AG04449 (cell line): ENCODE measurements around the gene CRELD2.

Source experiments
- CTCF ChIA-PET: fragments of 350-600 bp; formaldehyde crosslinking; extraction: SDS; loops from one replicate; lab custom pipeline; 2021; ENCODE audit warnings: antibody characterized with exemption; lab: Yijun Ruan, JAX
- POLR2A ChIA-PET: fragments of 400-600, 350-600 bp; formaldehyde crosslinking; extraction: SDS; loops from one replicate; lab custom pipeline; 2020; ENCODE audit warnings: antibody characterized with exemption, inconsistent platforms; lab: Yijun Ruan, JAX
- DNase-seq: peaks from one replicate; pipeline ENCODE4 v3.0.0-alpha.2; 2010; ENCODE audit warnings: low read depth, low spot score
- H3K4me3 ChIP-seq: 2 replicates; pipeline ENCODE4 v1.5.1; 2011; ENCODE audit warnings: low read depth, mild to moderate bottlenecking, control low read depth, low read length
- TF ChIP-seq, protein P1 (sequence below): IDR thresholded peaks from one replicate; pipeline ENCODE4 v1.5.1; 2011; ENCODE audit warnings: mild to moderate bottlenecking, moderate library complexity, low read length, control low read depth, inconsistent platforms; ENCODE audit not compliant: insufficient read depth; ENCODE audit errors: missing control alignments

The CRELD2 gene

DNA sequence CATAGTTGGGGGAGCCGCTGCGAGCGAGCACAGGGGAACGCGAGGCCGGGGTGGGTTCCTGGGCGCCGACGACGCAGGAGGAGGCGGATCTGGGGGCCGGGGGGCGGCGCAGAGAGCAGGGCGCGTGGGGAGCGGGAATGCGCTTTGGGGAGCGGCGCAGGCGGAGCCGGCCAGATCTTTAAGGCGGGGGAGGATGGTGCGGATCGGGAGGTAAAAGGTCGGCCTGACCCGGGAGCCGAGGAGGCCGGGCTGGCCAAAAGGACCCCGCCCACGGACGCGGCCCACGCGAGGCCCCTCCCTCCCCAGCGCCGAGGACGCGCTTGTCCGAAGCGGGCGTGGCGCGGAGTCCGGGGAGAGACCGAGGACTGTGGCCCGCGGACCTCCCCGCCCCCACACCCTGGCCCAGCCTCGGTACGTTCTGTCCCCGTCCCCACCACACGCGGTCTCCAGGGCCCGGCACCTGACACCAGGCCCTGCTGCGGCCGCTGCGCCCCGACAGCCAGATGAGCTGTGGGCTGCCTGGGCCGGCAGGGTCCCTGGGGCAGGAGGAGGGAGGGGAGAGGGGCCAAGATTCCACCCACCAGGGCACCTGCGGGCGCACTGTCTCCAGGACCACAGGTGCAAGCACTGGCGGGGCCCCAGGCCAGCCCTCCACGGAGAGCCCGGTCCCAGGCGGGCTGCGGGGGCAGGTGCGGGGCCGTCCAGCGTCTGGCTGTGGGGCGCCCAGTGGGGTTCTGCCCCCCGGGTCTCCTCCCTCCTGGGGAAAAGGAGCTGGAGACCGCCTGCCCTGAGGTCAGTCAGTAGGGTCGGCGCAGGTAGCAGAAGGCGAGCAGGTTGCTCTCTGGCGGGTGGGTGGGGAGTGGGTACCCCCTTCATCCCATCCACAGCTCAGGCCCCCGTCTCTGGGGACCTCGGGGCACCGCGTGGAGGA is 53.1 kb downstream of the CRELD2 start:
- POLR2A ChIA-PET = interaction anchor here (0.9 to 1.5 kb wide), 5 partner anchors 9 to 36 kb away, joined by 3 to 7 read pairs (median 5); partner anchors contain the start of gene PIM3
- CTCF ChIA-PET = interaction anchor here (1.0 to 1.2 kb wide), 2 partner anchors 8 to 38 kb away, joined by 3 read pairs; no protein-coding TSS in a partner anchor
- no peak for DNase-seq
- H3K4me3 ChIP-seq = peak overlapping the region; percentile 55
- TF ChIP-seq, protein P1, sequence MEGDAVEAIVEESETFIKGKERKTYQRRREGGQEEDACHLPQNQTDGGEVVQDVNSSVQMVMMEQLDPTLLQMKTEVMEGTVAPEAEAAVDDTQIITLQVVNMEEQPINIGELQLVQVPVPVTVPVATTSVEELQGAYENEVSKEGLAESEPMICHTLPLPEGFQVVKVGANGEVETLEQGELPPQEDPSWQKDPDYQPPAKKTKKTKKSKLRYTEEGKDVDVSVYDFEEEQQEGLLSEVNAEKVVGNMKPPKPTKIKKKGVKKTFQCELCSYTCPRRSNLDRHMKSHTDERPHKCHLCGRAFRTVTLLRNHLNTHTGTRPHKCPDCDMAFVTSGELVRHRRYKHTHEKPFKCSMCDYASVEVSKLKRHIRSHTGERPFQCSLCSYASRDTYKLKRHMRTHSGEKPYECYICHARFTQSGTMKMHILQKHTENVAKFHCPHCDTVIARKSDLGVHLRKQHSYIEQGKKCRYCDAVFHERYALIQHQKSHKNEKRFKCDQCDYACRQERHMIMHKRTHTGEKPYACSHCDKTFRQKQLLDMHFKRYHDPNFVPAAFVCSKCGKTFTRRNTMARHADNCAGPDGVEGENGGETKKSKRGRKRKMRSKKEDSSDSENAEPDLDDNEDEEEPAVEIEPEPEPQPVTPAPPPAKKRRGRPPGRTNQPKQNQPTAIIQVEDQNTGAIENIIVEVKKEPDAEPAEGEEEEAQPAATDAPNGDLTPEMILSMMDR = no peak

DNA sequence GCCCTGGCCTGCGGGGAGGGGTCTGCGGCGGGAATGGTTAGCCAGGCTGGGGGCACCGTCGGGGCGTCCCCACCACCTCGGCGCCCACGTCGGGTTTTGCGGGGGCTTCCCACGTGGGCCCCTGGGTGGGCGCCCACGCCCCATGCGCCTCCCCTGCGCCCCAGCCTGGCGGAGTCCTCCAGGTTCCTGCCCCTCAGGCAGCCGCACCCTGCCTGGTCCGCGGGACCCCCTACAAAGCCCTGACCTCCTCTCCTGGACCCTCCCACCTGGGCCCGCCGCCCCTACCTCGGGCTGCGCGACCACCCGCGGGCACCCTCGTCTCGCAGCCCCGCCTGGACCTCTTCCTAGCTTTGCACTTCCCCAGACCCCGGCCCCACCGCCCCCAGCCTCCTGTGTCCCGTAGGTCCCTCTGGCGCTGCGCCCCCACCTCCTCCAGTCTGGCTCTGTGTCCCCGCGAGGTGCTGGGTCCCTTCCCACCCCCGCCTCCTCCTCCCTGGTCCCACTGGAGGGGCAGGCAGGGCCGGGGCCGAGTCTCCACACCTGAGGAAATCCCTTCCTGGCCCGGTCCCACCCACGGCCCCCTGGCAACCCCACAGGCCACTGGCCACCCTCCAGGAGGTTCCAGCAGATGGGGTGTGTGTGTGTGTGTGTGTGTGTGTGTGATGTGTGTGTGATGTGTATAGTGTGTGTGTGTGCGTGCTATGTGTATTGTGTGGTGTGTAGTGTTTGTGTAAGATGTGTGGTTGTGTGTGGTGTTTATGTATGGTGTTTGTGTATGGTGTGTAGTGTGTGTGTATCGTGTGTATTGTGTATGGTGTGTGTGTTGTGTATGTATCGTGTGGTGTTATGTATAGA is 54.0 kb downstream of the CRELD2 start:
- TF ChIP-seq, protein P1 = no peak
- no peak for DNase-seq
- POLR2A ChIA-PET = no interaction called here
- CTCF ChIA-PET = interaction anchor here (1.2 kb wide), 1 partner anchor 8 kb away, joined by 3 read pairs; no protein-coding TSS in a partner anchor
- H3K4me3 ChIP-seq = no peak overlapping the region

DNA sequence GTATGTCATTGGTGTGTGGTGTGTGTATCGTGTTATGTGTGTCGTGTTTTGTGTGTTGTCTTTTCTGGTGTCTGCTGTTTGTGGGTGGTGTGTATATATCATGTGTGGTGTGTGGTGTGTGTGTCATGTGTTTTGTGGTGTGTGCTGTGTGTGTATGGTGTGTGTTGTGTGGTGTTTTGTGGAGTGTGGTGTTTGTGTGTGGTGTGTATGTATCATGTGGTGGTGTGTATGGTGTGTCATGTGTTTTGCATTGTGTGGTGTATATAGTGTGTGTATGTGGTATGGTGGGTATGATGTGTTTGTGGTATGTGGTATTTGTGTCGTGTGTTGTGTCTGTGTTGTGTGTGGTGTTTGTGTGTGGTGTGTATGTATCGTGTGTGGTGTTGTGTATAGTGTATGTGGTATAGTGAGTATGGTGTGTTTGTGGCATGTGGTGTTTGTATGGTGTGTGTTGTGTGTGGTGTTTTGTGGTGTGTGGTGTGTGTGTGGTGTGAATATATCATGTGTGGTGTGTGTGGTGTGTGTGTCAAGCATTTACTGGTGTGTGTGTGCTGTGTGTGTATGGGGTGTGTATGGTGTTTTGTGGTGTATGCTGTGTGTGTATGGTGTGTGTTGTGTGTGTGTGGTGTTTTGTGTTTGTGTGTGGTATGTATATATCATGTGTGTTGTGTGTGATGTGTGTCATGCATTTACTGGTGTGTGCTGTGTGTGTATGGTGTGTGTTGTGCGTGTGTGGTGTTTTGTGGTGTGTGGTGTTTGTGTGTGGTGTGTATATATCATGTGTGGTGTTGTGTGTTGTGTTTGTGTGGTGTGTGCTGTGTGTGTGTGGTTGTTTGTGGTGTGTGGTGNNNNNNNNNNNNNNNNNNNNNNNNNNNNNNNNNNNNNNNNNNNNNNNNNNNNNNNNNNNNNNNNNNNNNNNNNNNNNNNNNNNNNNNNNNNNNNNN is 54.9 kb downstream of the CRELD2 start:
- TF ChIP-seq, protein P1 = no peak
- ChIA-PET CTCF (no interaction called here), POLR2A (no interaction called here)
- no peak overlapping the region for H3K4me3 ChIP-seq
- no peak for DNase-seq

DNA sequence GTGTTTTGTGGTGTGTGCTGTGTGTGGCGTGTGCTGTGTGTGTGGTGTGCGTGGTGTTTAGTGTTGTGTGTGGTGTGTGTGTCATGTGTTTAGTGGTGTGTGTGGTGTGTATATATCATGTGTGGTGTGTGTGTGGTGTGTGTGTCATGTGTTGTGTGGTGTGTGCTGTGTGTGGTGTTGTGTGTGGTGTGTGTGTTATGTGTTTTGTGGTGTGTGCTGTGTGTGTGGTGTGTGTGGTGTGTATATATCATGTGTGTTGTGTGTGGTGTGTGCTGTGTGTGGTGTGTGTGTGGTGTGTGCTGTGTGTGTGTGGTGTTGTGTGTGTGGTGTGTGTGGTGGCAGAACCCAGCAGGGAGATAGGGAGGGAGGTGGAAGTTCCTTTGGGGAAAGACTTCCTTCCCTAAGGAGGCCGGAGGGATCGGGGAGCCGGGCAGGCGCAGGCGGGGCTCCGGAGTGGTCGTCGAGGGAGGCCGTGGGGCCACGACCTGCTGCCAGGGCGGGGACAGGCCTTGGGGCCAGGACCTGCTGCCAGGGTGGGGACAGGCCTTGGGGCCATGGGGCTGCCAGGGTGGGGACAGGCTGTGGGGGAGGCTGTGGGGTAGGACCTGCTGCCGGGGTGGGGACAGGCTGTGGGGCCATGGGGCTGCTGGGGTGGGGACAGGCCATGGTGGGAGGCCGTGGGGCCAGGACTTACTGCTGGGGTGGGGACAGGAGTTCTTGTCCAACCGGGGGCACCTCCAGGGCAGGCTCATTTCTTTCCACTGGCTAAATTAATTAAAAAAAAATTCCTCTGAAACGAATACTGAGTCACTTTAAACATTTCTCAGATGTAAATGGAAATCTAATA is 57.3 kb downstream of the CRELD2 start:
- DNase-seq = no peak
- ChIA-PET POLR2A (no interaction called here), CTCF (interaction anchor here (0.6 to 1.9 kb wide), 3 partner anchors 10 to 88 kb away, joined by 3 to 7 read pairs (median 5); no protein-coding TSS in a partner anchor)
- no peak overlapping the region for H3K4me3 ChIP-seq
- TF ChIP-seq, protein P1 = no peak

DNA sequence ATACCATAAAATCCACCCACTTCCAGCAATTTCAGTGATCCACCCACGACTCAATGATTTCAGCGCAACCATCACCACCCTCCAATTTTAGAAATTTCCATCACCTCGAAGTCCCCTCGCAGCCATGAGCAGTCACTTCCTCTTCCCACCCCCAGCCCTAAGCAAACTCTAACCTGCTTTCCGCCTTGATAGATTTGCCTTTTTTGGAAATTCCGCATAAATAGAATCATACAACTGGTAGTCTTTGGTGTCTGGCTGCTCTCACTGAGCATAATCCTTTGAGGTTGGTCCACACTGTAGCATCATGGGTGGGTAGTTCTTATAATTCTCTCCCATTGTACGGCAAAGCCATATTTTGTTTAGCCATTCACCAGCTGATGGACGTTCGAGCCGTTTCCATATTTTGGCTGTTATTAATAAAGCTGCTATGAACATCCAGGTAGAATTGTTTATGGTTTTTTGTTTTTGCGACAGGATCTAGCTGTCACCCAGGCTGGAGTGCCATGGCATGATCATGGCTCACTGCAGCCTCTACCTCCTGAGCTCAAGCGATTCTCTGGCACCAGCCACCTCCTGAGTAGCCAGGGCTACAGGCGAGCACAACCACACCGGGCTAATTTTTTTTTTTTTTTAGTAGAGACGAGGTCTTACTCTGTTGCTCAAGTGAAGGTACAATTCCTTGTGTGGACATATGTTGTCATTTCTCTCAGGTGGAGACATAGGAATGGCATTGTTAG is 58.2 kb downstream of the CRELD2 start:
- ChIA-PET POLR2A (no interaction called here), CTCF (interaction anchor here (0.6 to 1.9 kb wide), 3 partner anchors 9 to 88 kb away, joined by 3 to 7 read pairs (median 5); no protein-coding TSS in a partner anchor)
- TF ChIP-seq, protein P1 = no peak
- no peak for DNase-seq
- no peak overlapping the region for H3K4me3 ChIP-seq
